Coronary artery (tissue), 2 donors: ENCODE measurements around the gene SYNE1.
A peak's percentile ranks its signal among the peaks of the same experiment; 100 is the strongest.

Experiments
- DNase-seq: peaks from one replicate; pipeline ENCODE4 v3.0.0-alpha.2; 2017; ENCODE audit warnings: low spot score
- H3K27ac ChIP-seq, 2 donors: fragments of 200-600 bp; sonication (generic); one replicate each; pipeline ENCODE4 v1.5.1; 2016 to 2019
- H3K4me3 ChIP-seq: fragments of 200-600 bp; sonication (generic); 2 replicates; pipeline ENCODE4 v1.5.1; 2016; ENCODE audit warnings: mild to moderate bottlenecking, moderate library complexity
- TF ChIP-seq, protein P1 (sequence below): fragments of 200-600 bp; sonication (generic); IDR thresholded peaks from one replicate; pipeline ENCODE4 v1.5.1; 2019; ENCODE audit warnings: antibody characterized with exemption

SYNE1 gene

DNA sequence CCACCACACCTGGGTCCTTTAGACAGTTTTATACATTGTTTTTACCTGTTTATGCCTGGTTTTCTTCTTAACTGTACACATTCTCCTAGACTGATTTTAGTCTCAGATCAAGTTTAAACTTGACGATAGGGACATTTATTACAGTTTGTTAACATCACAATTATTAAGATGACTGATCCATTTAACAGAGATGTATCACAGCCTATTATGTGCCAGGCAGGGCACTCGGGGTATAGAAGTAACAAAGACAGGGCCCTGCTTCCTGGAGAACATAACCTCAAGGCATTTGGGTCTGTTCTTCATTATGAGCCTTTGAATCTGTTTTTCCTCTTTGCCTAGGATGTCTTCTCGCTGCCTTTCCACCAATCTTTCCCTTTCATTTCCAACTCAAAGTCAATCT, 449.2 kb downstream of the SYNE1 start:
- TF ChIP-seq, protein P1, sequence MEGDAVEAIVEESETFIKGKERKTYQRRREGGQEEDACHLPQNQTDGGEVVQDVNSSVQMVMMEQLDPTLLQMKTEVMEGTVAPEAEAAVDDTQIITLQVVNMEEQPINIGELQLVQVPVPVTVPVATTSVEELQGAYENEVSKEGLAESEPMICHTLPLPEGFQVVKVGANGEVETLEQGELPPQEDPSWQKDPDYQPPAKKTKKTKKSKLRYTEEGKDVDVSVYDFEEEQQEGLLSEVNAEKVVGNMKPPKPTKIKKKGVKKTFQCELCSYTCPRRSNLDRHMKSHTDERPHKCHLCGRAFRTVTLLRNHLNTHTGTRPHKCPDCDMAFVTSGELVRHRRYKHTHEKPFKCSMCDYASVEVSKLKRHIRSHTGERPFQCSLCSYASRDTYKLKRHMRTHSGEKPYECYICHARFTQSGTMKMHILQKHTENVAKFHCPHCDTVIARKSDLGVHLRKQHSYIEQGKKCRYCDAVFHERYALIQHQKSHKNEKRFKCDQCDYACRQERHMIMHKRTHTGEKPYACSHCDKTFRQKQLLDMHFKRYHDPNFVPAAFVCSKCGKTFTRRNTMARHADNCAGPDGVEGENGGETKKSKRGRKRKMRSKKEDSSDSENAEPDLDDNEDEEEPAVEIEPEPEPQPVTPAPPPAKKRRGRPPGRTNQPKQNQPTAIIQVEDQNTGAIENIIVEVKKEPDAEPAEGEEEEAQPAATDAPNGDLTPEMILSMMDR = no peak
- no peak for DNase-seq
- no peak overlapping the region for H3K27ac ChIP-seq
- no peak overlapping the region for H3K4me3 ChIP-seq

DNA sequence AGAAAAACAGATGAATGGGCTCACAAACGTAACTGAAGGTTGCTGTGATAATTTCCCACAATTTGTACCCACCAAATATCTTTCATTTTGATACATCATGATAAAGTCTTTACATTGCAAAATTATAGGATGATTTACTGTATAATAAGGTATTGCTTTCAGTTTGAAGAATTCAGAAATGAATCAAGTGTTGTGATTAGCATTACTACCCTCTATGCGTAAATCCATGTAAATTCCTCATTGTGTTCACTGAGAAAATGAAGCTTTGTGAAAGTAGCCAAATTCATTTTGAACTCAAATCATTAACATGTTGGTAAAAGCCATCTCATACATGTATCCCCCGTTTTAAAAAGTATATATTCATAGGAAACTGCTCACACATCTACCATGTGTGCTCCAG, 450.3 kb downstream of the SYNE1 start:
- Histone ChIP-seq H3K4me3 (no peak overlapping the region), H3K27ac (no peak overlapping the region)
- TF ChIP-seq, protein P1 = no peak
- no peak for DNase-seq

DNA sequence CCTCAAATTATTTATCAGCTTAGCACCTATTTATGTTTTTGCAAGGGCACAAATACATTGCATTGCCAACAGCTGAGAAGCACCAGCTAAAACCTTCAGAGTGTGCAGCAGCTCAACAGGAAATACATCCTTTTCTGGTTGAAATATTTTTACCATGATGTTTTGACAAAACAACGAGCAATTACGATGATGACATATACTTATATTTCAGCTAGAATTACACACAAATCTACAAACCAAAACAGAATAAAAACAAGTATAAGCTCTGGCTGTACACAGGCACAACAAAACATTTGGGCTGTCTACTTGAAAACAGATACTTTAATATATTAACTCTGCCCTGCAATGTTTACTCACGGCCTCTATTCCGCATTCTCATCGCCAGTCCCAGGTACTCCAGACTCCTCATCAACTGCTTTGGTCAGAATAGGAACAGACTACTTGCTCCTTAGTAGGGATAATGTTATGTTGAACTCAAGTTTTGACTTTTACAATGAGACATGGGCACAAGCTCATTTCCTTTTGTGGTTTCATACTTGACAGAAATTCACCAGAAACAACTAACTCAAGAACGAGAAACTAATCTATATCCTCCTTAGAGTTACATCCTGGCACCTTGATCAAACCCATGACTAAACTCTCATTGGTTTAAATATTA, 452.1 kb downstream of the SYNE1 start:
- TF ChIP-seq, protein P1 = no peak
- DNase-seq = no peak
- peak overlapping the region in 1 of 2 donors; percentile 7 for H3K27ac ChIP-seq
- no peak overlapping the region for H3K4me3 ChIP-seq

DNA sequence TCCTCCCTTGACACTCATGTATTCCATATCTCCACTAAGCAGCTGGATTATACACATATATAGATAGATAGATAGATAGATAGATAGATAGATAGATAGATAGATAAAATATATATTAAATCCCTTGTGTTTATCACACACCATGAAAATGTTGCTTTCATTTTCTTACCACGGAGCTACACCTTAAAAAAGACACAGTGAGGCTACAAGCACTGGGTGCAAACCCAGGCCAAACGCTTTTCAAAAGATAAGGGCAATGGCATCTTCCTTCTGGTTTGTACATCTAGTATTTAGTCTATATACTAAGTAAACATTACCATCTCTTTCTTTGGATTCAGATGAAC, 452.6 kb downstream of the SYNE1 start:
- Histone ChIP-seq H3K4me3 (no peak overlapping the region), H3K27ac (no peak overlapping the region)
- DNase-seq = no peak
- TF ChIP-seq, protein P1 = no peak

DNA sequence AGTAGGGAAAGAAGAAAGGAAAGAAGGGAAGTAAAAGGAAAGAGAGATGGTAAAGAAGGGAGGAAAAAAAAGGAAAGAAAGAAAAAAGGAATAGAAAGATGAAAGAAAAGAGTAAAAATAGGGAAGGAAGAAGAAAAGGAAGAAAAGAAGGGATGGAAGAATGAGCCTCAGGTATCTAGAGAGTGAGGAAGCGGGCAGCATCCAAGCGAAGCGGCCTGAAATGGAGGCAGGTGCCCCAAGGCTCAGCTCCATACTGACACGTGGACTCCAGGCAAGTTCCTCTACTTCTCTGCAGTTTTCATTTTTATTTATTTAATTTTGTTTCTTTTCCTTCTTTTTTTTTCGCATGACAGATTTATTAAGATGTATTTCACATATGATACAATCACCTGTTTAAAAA, 456.6 kb downstream of the SYNE1 start:
- TF ChIP-seq, protein P1 = no peak
- no peak overlapping the region for H3K4me3 ChIP-seq
- no peak overlapping the region for H3K27ac ChIP-seq
- no peak for DNase-seq

DNA sequence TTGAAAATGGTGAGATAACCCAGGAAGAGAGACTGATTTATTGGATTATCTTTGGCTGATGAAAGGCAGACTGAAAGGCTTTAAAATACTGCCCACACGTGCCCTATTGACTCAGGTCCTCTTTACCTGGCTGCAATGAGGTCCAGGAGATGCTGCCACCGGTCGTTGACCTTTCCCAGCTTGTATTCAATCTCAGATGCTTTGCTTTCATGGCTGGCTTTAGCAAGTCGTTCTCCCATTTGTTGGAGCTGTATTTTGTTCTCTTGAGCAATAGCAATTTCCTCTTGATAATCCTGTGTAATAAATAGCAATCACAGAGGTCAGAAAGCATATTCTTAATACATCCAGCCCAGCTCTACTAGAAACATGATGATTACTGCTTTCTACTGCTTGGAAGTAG, 460.9 kb downstream of the SYNE1 start:
- TF ChIP-seq, protein P1 = no peak
- no peak overlapping the region for H3K27ac ChIP-seq
- no peak for DNase-seq
- no peak overlapping the region for H3K4me3 ChIP-seq

DNA sequence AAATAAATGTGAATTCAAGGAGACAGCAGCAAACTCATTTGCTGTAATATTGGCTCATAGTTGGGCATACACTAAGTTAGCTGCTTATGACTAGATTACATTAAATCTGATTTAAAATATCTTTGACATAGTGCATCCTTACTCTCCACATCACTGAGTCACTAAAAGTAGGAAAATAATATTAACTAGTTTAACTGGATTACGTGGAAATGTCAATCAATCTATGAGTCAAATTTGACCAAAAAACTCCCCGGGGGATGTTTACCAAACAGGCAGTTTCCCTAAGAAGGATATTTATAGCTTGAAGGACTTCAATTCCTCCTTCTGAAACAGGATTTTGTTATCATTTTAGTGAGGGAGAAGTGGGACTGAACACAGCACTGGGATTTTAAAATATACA, 463.2 kb downstream of the SYNE1 start:
- Histone ChIP-seq H3K27ac (no peak overlapping the region), H3K4me3 (no peak overlapping the region)
- no peak for DNase-seq
- TF ChIP-seq, protein P1 = no peak
